IPS DF 4.7 (cell line): ENCODE measurements around the gene TM2D3.

Source experiments
- DNase-seq: peaks from one replicate; pipeline ENCODE4 v3.0.0-alpha.2; 2013; ENCODE audit warnings: low spot score; ENCODE audit errors: extremely low read depth

The TM2D3 gene

GRCh38 chr15:101608201-101608600, 44.0 kb downstream of the TM2D3 start:
- no peak for DNase-seq

GRCh38 chr15:101607108-101607507, 45.1 kb downstream of the TM2D3 start:
- DNase-seq: no peak

- no peak for DNase-seq
Measured at GRCh38 chr15:101604124-101604874, 47.9 kb downstream of the TM2D3 start.

- no peak for DNase-seq
Measured at GRCh38 chr15:101602801-101603200, 49.4 kb downstream of the TM2D3 start.

GRCh38 chr15:101600035-101600434, 52.1 kb downstream of the TM2D3 start:
- no peak for DNase-seq

GRCh38 chr15:101599091-101599490, 53.1 kb downstream of the TM2D3 start:
- DNase-seq: no peak

GRCh38 chr15:101597360-101597928, 54.7 kb downstream of the TM2D3 start:
- DNase-seq: no peak

- no peak for DNase-seq
Measured at GRCh38 chr15:101596633-101597032, 55.5 kb downstream of the TM2D3 start.
